Calu3 (cell line): ENCODE results near the gene ELF5. TPM values are rescaled to one million over a fixed set of nuclear protein-coding genes. Genes with fewer than 3 reads are reported as not detected.

ENCODE experiments used
- BruUV-seq: library from RNA; stranded (reverse); fragments of 400-500 nt; replicated peaks from 2 replicates; lab custom pipeline; 2021; lab: Mats Ljungman, UMichigan
- CTCF ChIA-PET: fragments of 300-600 bp; sonication (Branson Sonifier 250); formaldehyde crosslinking; loops from one replicate; lab custom pipeline; 2022; ENCODE audit warnings: antibody characterized with exemption; lab: Charles Lee
- DNase-seq: peaks from one replicate; pipeline ENCODE4 v3.0.0; 2022
- H3K27ac Mint-ChIP-seq: one replicate; pipeline ENCODE4 v1.8.0; 2022; ENCODE audit warnings: mixed read lengths; ENCODE audit not compliant: unreplicated experiment
- H3K27me3 Mint-ChIP-seq: one replicate; pipeline ENCODE4 v1.8.0; 2022; ENCODE audit warnings: mixed read lengths; ENCODE audit not compliant: unreplicated experiment
- H3K36me3 Mint-ChIP-seq: one replicate; pipeline ENCODE4 v1.8.0; 2022; ENCODE audit warnings: mild to moderate bottlenecking, moderate library complexity, mixed read lengths; ENCODE audit not compliant: insufficient read depth, unreplicated experiment
- H3K4me1 Mint-ChIP-seq: one replicate; pipeline ENCODE4 v1.8.0; 2022; ENCODE audit warnings: mild to moderate bottlenecking, low read depth, mixed read lengths; ENCODE audit not compliant: unreplicated experiment
- H3K4me3 Mint-ChIP-seq: one replicate; pipeline ENCODE4 v1.8.0; 2022; ENCODE audit warnings: mild to moderate bottlenecking, low read depth, moderate library complexity, mixed read lengths; ENCODE audit not compliant: unreplicated experiment
- H3K9me3 Mint-ChIP-seq: one replicate; pipeline ENCODE4 v1.8.0; 2022; ENCODE audit warnings: low read depth, mixed read lengths; ENCODE audit not compliant: unreplicated experiment
- intact Hi-C: fragments of 100-400 bp; cut with micrococcal nuclease; formaldehyde crosslinking; loops from one replicate; pipeline ENCODE4 v1.10.0; 2022; ENCODE audit not compliant: unreplicated experiment
- total RNA-seq: library from RNA; stranded (reverse); gene quantifications from 2 replicates; pipeline ENCODE4 v1.2.3, GENCODE V29; 2022
- TF ChIP-seq, protein P1 (sequence below): fragments of 200-600 bp; IDR thresholded peaks from one replicate; pipeline ENCODE4 v1.8.0; 2022; ENCODE audit warnings: antibody characterized with exemption; ENCODE audit not compliant: unreplicated experiment

ELF5 gene
- total RNA-seq, 1 experiment from 2014 or later: not detected

DNA sequence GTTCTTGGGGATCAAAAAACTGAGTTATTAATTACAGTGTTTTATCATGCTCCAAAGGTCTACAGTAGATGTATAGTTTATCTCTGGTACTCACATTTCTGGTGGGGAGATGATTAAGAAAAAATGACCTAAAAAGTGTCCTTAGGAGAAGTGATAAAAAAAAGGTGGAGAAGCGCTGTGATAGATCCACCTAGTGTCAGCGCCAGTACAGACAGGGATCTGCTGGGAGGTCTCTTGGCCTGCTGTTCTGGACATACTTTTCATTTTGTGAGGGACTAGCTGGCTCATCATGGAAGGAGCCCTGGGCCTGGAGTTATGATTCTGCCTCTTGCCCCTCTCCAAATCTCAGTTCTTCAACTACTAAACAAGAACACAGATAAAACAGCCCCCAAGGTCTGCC lies 2.9 kb downstream of the ELF5 start:
- Mint-ChIP-seq H3K27me3 (no peaks in the 10 kb centered on the region), H3K27ac (no peak overlapping the region), H3K4me1 (peaks cover 23% of the 10 kb centered on the region), H3K36me3 (no peaks in the 10 kb centered on the region), H3K9me3 (no peaks in the 10 kb centered on the region), H3K4me3 (no peak overlapping the region)
- CTCF ChIA-PET: interaction anchor here (0.6 kb wide), 1 partner anchor 1008 kb away, joined by 7 read pairs; no protein-coding TSS in a partner anchor
- TF ChIP-seq, protein P1, sequence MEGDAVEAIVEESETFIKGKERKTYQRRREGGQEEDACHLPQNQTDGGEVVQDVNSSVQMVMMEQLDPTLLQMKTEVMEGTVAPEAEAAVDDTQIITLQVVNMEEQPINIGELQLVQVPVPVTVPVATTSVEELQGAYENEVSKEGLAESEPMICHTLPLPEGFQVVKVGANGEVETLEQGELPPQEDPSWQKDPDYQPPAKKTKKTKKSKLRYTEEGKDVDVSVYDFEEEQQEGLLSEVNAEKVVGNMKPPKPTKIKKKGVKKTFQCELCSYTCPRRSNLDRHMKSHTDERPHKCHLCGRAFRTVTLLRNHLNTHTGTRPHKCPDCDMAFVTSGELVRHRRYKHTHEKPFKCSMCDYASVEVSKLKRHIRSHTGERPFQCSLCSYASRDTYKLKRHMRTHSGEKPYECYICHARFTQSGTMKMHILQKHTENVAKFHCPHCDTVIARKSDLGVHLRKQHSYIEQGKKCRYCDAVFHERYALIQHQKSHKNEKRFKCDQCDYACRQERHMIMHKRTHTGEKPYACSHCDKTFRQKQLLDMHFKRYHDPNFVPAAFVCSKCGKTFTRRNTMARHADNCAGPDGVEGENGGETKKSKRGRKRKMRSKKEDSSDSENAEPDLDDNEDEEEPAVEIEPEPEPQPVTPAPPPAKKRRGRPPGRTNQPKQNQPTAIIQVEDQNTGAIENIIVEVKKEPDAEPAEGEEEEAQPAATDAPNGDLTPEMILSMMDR: no peak
- intact Hi-C loops: loop anchor here (5.0 kb wide), 3 partner anchors 77 to 292 kb away; no protein-coding TSS in a partner anchor
- no peak for DNase-seq
- BruUV-seq: no TSS peak

DNA sequence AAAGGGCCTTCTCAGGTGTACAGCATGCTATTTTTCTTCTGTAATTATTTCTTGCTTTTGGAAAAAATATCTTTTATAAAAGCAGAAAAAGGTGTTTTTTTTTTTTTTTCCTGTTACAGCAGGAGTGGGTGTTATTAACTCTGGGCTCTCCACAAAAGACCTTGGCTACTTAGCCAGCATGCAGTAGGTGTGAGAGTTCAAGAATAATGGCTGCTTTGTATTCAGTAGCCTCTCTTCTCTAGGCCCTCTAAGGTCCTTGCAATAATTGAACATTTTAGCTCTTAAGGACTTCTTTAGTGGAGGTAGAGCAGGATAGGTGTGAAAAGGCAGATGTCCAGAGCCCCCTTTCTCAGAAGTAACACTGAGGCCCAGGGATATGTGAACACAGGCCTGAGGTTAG lies 3.4 kb downstream of the ELF5 start:
- CTCF ChIA-PET: no interaction called here
- no peaks in the 10 kb centered on the region for H3K27me3 Mint-ChIP-seq
- no peaks in the 10 kb centered on the region for H3K9me3 Mint-ChIP-seq
- H3K27ac Mint-ChIP-seq: no peak overlapping the region
- no peaks in the 10 kb centered on the region for H3K36me3 Mint-ChIP-seq
- no TSS peak for BruUV-seq
- no peak for DNase-seq
- H3K4me3 Mint-ChIP-seq: no peak overlapping the region
- H3K4me1 Mint-ChIP-seq: peaks cover 23% of the 10 kb centered on the region
- TF ChIP-seq, protein P1: no peak
- intact Hi-C loops: loop anchor here (5.0 kb wide), 3 partner anchors 77 to 292 kb away; no protein-coding TSS in a partner anchor

DNA sequence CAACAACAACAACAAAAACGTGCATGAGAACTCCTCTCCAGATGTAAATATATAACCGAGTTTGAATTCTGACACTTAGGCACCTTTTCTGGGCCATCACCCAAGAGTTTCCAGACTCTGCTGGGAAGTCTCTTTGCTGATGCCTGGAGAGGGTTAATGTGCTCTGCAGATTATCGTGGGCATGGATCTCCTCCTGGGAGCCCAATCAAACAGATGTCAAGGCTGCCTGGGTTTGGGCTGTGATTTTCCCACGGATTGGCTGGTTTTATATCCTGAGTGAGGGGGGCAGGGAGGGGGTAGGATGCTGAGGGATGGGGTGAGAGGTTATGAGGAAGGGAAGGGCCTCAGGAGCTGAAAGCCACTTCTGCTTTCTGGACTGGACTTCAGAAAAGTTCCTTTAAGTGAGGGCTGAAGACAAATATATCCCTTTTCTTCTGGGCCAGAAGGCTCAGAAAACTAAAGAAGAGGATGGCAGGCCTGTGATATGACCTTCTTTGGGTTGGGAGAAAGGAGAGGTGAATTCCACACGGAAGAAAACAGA lies 4.2 kb downstream of the ELF5 start:
- Mint-ChIP-seq H3K9me3 (no peaks in the 10 kb centered on the region), H3K4me3 (no peak overlapping the region), H3K36me3 (no peaks in the 10 kb centered on the region), H3K27me3 (no peaks in the 10 kb centered on the region), H3K4me1 (peaks cover 22% of the 10 kb centered on the region), H3K27ac (no peak overlapping the region)
- intact Hi-C loops: no loop called here
- DNase-seq: no peak
- no TSS peak for BruUV-seq
- TF ChIP-seq, protein P1: no peak
- CTCF ChIA-PET: interaction anchor here (0.8 kb wide), 1 partner anchor 1444 kb away, joined by 5 read pairs; no protein-coding TSS in a partner anchor

DNA sequence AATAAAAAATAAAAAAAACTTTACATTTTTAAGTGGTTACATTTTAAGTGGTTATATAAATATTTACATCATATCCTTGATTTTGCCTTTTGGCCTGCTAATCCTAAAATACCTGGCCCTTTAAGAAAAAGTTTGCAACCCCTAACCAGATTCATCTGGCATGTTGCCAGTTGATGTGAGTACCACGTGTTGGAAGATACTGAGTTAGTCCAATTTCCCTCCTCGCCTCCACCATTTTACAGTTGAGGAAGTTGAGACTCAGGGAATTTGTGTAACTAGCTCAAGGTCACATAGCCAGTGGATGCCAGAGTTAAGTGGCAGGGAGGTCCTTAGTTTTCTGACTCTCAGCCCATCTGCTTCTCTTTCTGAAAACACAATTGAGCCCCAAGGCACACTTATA lies 5.1 kb downstream of the ELF5 start:
- Mint-ChIP-seq H3K4me3 (no peak overlapping the region), H3K36me3 (no peaks in the 10 kb centered on the region), H3K27ac (no peak overlapping the region), H3K9me3 (no peaks in the 10 kb centered on the region), H3K27me3 (no peaks in the 10 kb centered on the region), H3K4me1 (peaks cover 14% of the 10 kb centered on the region)
- no peak for DNase-seq
- intact Hi-C loops: no loop called here
- TF ChIP-seq, protein P1: no peak
- no TSS peak for BruUV-seq
- CTCF ChIA-PET: no interaction called here
